Body of pancreas (tissue), 4 donors: Measurements from ENCODE around the gene SRM.

ENCODE experiments used
- POLR2A ChIP-seq, 3 donors: fragments of 450-650 bp; IDR thresholded peaks; one replicate each; pipeline ENCODE4 v1.6.1; 2016; ENCODE audit warnings: antibody characterized with exemption in 3 of 3, mild to moderate bottlenecking in 2 of 3
- TF ChIP-seq, protein P1 (sequence below), 7 experiments: fragments of 450-650 bp in 4 of 7; fragments of 200-600 bp in 3 of 7; sonication (generic) in 3 of 7; IDR thresholded peaks; one replicate each; pipeline ENCODE4 v1.5.1; 2016 to 2019; ENCODE audit warnings: antibody characterized with exemption in 7 of 7

DNA sequence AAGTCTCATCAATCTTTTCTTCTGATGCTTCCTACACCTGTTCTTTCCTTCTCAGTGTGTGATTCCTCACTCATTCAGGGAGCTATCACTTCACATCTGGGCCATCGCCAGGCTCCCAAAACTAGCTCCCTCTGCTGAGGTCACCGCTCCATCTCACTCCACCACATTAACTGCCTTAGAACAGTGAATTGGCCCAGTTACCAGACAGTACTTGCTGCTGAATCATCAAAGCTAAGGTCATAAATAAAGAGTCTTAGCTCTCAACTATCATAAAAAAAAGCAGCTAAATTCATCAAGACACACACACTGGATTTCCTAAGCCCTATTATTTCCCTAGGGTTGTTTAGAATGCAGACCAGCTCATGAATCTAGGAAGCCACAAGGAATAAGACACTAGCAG, 18.8 kb upstream of the SRM start:
- TF ChIP-seq POLR2A (IDR thresholded peaks at IDR 0.05), result no peak
- TF ChIP-seq, protein P1, sequence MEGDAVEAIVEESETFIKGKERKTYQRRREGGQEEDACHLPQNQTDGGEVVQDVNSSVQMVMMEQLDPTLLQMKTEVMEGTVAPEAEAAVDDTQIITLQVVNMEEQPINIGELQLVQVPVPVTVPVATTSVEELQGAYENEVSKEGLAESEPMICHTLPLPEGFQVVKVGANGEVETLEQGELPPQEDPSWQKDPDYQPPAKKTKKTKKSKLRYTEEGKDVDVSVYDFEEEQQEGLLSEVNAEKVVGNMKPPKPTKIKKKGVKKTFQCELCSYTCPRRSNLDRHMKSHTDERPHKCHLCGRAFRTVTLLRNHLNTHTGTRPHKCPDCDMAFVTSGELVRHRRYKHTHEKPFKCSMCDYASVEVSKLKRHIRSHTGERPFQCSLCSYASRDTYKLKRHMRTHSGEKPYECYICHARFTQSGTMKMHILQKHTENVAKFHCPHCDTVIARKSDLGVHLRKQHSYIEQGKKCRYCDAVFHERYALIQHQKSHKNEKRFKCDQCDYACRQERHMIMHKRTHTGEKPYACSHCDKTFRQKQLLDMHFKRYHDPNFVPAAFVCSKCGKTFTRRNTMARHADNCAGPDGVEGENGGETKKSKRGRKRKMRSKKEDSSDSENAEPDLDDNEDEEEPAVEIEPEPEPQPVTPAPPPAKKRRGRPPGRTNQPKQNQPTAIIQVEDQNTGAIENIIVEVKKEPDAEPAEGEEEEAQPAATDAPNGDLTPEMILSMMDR (IDR thresholded peaks at IDR 0.05), result no peak
